ENCODE measurements around the gene LETMD1.
"Not testable (repeated sequence)": the region's sequence is repeated elsewhere in the genome, so short reads cannot be mapped to it uniquely, and the experiment has no call there.

LETMD1 gene

GRCh38 chr12:51077930-51078329, 29.8 kb downstream of the LETMD1 start:
- DNase-seq (ENCODE audit: low read depth) = no peak

DNA sequence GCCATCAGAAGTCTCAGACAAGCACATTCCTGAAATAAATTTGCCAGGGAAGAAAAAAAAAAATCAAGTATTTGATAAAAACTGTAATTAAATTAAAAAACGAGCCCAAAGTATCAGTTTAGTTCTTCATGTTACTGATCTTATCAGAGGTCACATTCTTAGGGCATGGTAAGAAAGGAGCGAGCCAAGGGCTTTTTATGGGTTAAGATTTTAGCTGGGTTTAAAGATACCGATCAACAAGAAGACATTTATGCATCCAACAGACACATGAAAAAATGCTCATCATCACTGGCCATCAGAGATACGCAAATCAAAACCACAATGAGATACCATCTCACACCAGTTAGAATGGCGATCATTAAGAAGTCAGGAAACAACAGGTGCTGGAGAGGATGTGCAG, 30.2 kb downstream of the LETMD1 start:
- not testable (repeated sequence) for DNase-seq (ENCODE audit: low read depth)

DNA sequence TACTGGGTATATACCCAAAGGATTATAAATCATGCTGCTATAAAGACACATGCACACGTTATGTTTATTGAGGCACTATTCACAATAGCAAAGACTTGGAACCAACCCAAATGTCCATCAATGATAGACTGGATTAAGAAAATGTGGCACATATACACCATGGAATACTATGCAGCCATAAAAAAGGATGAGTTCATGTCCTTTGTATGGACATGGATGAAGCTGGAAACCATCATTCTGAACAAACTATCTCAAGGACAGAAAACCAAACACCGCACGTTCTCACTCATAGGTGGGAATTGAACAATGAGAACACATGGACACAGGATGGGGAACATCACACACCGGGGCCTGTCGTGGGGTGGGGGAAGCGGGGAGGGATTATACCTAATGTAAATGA, 30.7 kb downstream of the LETMD1 start:
- DNase-seq (ENCODE audit: low read depth) = not testable (repeated sequence)

GRCh38 chr12:51080136-51080535, 32.0 kb downstream of the LETMD1 start:
- no peak for DNase-seq (ENCODE audit: low read depth)

GRCh38 chr12:51081421-51081820, 33.3 kb downstream of the LETMD1 start:
- DNase-seq (ENCODE audit: low read depth) = no peak

GRCh38 chr12:51082561-51083125, 34.5 kb downstream of the LETMD1 start:
- no peak for DNase-seq (ENCODE audit: low read depth)

DNA sequence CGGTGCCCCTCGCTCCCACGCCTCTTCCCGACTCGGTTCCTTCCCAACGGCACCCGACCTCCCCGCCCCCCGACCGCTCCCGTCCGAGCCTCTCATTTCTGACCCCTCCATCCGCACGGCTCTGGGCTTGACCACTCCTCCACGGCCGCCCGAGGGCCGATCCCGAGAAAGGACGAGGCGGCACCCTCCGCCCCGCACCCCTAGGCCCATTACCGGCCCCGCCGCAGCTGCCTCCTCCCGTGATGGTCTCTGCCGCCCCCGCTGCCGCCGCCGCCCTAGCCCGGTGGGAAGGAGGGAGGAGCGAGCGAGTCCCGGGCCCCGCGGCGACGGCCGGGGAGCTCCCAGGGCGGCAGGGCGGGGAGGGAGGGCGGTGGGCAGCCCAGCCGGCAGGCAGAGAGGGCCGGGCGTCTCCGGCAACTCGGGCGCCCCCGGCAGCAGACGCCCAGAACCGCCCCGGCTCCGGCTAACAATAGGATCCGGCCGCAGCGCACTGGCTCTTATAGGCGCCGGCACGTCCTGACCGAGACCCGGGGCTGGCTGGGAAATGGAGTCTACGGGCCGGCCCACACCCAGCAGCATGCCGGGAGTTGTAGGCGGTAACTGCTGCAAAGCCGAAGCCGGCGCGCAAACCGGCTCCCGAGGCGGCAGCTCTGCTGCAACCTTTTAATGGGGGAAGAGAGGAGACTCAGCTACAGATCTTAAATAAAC, 35.2 kb downstream of the LETMD1 start, which contains the start of gene CSRNP2:
Gene CSRNP2, minus strand, starts transcription at position 471 of the 708 bp plus-strand sequence. CDS start 7,035 bp downstream, outside the sequence.
- peak; percentile 92 for DNase-seq (ENCODE audit: low read depth)

GRCh38 chr12:51085757-51086156, 37.6 kb downstream of the LETMD1 start:
- no peak for DNase-seq (ENCODE audit: low read depth)

- no peak for DNase-seq (ENCODE audit: low read depth)
Observed at GRCh38 chr12:51086933-51087332, 38.8 kb downstream of the LETMD1 start.

DNA sequence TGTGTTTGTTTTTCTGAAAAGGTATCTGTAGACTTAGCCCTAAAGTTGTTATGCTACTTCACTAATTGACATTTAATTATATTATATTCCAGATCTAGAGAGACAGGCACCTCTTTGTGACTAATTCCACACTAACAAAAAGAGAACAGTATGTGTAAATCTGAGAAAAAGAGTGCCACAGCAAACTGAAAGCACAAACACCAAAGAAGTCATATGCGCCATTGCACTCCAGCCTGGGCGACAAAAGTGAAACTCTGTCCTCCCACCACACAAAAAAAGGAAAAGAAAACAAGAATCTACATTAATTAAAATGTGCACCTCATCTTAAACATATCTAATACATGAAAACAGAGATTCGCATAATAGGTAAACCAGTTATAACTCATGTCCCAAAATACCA, 39.7 kb downstream of the LETMD1 start:
- DNase-seq (ENCODE audit: low read depth) = no peak

GRCh38 chr12:51090705-51091229, 42.6 kb downstream of the LETMD1 start:
- DNase-seq (ENCODE audit: low read depth) = no peak

- no peak for DNase-seq (ENCODE audit: low read depth)
Observed at GRCh38 chr12:51098611-51099010, 50.5 kb downstream of the LETMD1 start.

- DNase-seq (ENCODE audit: low read depth) = no peak
Observed at GRCh38 chr12:51103977-51104376, 55.9 kb downstream of the LETMD1 start.

GRCh38 chr12:51108136-51108535, 60.0 kb downstream of the LETMD1 start:
- DNase-seq (ENCODE audit: low read depth) = no peak
